ENCODE data around the gene PHACTR2. TPM values are rescaled to one million over a fixed set of nuclear protein-coding genes. Genes with fewer than 3 reads are reported as not detected.

Gene PHACTR2
- total RNA-seq, 1 experiment from 2014 or later = 32.0 TPM

GRCh38 chr6:143675382-143675900, 2.3 kb upstream of the PHACTR2 start:
- DNase-seq (ENCODE audit: low read depth) = no peak

- DNase-seq (ENCODE audit: low read depth) = peak; percentile 71
Measured at GRCh38 chr6:143675946-143676345, 1.8 kb upstream of the PHACTR2 start.

GRCh38 chr6:143676437-143677045, 1.2 kb upstream of the PHACTR2 start:
- DNase-seq (ENCODE audit: low read depth) = peak; percentile 33

GRCh38 chr6:143677577-143677890, 231 bp upstream of the PHACTR2 start:
- no peak for DNase-seq (ENCODE audit: low read depth)

- DNase-seq (ENCODE audit: low read depth) = peak; percentile 32
Measured at GRCh38 chr6:143679041-143679440, 1.3 kb downstream of the PHACTR2 start.

GRCh38 chr6:143680141-143680540, 2.4 kb downstream of the PHACTR2 start:
- DNase-seq (ENCODE audit: low read depth) = no peak

GRCh38 chr6:143682805-143683204, 5.0 kb downstream of the PHACTR2 start:
- DNase-seq (ENCODE audit: low read depth) = no peak

GRCh38 chr6:143684486-143684885, 6.7 kb downstream of the PHACTR2 start:
- no peak for DNase-seq (ENCODE audit: low read depth)

- DNase-seq (ENCODE audit: low read depth) = no peak
Measured at GRCh38 chr6:143685653-143686052, 7.9 kb downstream of the PHACTR2 start.

GRCh38 chr6:143687591-143687990, 9.8 kb downstream of the PHACTR2 start:
- no peak for DNase-seq (ENCODE audit: low read depth)

GRCh38 chr6:143688681-143689080, 10.9 kb downstream of the PHACTR2 start:
- no peak for DNase-seq (ENCODE audit: low read depth)

GRCh38 chr6:143689852-143690251, 12.1 kb downstream of the PHACTR2 start:
- peak; percentile 76 for DNase-seq (ENCODE audit: low read depth)

- no peak for DNase-seq (ENCODE audit: low read depth)
Measured at GRCh38 chr6:143691155-143691554, 13.4 kb downstream of the PHACTR2 start.

GRCh38 chr6:143691900-143692636, 14.3 kb downstream of the PHACTR2 start:
- no peak for DNase-seq (ENCODE audit: low read depth)

- no peak for DNase-seq (ENCODE audit: low read depth)
Measured at GRCh38 chr6:143692696-143693095, 14.9 kb downstream of the PHACTR2 start.

GRCh38 chr6:143694013-143694412, 16.2 kb downstream of the PHACTR2 start:
- DNase-seq (ENCODE audit: low read depth) = no peak

GRCh38 chr6:143694560-143694959, 16.8 kb downstream of the PHACTR2 start:
- DNase-seq (ENCODE audit: low read depth) = peak; percentile 66

- peak; percentile 83 for DNase-seq (ENCODE audit: low read depth)
Measured at GRCh38 chr6:143695130-143695968, 17.6 kb downstream of the PHACTR2 start.

- no peak for DNase-seq (ENCODE audit: low read depth)
Measured at GRCh38 chr6:143695969-143696663, 18.4 kb downstream of the PHACTR2 start.

- peak; percentile 57 for DNase-seq (ENCODE audit: low read depth)
Measured at GRCh38 chr6:143696664-143697000, 18.9 kb downstream of the PHACTR2 start.

- DNase-seq (ENCODE audit: low read depth) = no peak
Measured at GRCh38 chr6:143697076-143697800, 19.5 kb downstream of the PHACTR2 start.

All from M059J (cell line).